Measurements from ENCODE around the gene MIA2.

- no peak for TF ChIP-seq CHD1 (IDR thresholded peaks at IDR 0.05; ENCODE audit: low read length)
- no peak for TF ChIP-seq FOXJ3 (CRISPR knock-in tag; IDR thresholded peaks at IDR 0.05)
- TF ChIP-seq ZNF282 (CRISPR knock-in tag; IDR thresholded peaks at IDR 0.05) = no peak
- no peak for TF ChIP-seq EZH2 (IDR thresholded peaks at IDR 0.05; ENCODE audit: borderline replicate concordance, low read depth, low read length)
- no peak for TF ChIP-seq RBM22 (IDR thresholded peaks at IDR 0.05; ENCODE audit: low read depth, low read length, poor library complexity, severe bottlenecking)
- TF ChIP-seq MAX (CRISPR knock-in tag; IDR thresholded peaks at IDR 0.05) = no peak
Observed at GRCh38 chr14:39302124-39302810, 68.6 kb downstream of the MIA2 start.
